Forelimb muscle (tissue), 1 donor: ENCODE data around the gene KIF2A. TPM values are rescaled to one million over a fixed set of nuclear protein-coding genes. Genes with fewer than 3 reads are reported as not detected.

Source experiments
- DNase-seq: peaks from one replicate; pipeline ENCODE4 v3.0.0-alpha.2; 2013; ENCODE audit warnings: low read depth
- polyA plus RNA-seq: library from polyadenylated mRNA; unstranded; fragments of 120-200 nt; gene quantifications from one replicate; pipeline ENCODE4 v1.2.1, GENCODE V29; 2013; ENCODE audit not compliant: insufficient read length

Gene KIF2A
- 30.9 TPM for polyA plus RNA-seq

- DNase-seq: peak; percentile 93
Measured at GRCh38 chr5:62305715-62306322, at the start of gene KIF2A. Gene KIF2A (plus strand): TSS chr5:62306206. CDS start chr5:62306473, 267 bp downstream.

DNA sequence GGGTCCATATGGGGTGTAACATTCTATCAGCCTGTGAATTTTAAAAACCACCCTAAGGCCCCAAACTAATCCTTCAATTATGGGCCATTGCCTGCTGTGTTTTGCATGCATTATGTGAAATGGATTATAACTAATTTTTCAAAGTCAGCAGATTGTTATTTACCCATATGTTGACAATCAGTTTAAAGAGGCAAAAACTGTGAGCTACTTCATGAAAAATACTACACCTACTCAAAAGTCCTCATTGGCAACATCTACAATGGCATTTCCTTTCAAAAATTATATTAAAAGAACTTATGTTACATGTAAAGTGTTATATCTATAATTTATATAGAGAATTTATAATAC, 49.0 kb upstream of the KIF2A start:
- DNase-seq: no peak

GRCh38 chr5:62258654-62259053, 47.4 kb upstream of the KIF2A start:
- DNase-seq: no peak

GRCh38 chr5:62259699-62260250, 46.2 kb upstream of the KIF2A start:
- DNase-seq: no peak

DNA sequence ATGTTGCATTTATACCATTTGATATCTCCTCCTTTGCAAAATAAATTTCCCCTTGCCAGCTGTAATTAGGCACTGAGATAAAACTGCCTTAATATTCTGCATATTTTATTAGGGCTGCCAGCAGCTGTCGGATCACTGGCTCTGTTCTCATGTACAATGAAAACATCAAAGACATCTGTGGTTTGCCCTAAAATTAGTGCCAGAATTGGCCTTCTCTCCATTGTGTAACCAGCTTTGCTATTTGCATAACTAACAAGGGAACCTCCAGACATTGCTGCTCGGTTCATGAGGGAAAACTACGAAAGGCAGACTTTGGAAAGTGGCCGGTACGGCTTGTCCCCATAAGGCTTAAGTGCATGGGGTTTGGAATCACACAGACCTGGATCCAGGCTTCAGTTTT, 45.5 kb upstream of the KIF2A start:
- DNase-seq: no peak

- no peak for DNase-seq
Measured at GRCh38 chr5:62263401-62263800, 42.6 kb upstream of the KIF2A start.

DNA sequence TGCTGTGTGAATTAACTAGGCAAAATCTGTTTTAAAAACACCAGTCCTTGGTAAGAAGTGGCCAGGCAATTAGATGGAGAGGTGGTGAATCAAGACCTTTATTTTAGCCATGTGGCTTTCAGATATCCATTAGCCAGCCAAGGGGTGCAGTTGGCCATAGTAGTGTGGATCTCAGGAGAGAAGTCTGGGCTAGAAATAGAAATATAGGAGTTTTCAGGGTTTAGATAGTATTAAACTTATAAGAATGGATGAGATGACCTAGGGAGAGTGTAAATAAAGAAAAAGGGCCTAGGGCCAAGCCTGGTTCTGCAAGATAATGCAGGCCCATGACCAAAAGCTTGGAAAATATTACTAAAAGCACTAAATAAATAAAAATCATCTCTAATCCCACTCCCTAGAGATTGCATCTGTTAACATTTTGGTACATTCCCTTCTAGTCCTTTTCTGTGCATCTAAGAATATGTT, 40.3 kb upstream of the KIF2A start:
- no peak for DNase-seq

GRCh38 chr5:62266573-62266972, 39.4 kb upstream of the KIF2A start:
- DNase-seq: no peak

DNA sequence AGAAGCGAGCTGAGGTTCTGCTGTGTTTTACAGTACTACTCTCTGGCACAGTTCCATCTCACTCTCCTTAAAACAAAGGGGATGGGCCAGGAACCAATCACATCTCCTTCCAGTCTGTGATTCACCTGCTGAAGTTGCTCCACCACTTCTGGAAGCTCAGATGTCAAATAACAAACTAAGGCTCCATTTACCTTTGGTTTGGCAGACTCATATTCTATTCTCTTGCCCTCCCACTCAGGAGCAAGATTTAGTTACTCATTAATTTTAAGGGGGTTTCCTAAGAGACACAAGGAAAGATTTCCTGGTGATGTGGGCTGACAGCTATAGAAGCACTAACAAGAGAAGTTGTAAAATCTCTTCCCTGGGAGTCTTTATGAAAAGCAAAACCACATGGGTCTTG, 37.8 kb upstream of the KIF2A start:
- DNase-seq: no peak

- no peak for DNase-seq
Measured at GRCh38 chr5:62268792-62269191, 37.2 kb upstream of the KIF2A start.

DNA sequence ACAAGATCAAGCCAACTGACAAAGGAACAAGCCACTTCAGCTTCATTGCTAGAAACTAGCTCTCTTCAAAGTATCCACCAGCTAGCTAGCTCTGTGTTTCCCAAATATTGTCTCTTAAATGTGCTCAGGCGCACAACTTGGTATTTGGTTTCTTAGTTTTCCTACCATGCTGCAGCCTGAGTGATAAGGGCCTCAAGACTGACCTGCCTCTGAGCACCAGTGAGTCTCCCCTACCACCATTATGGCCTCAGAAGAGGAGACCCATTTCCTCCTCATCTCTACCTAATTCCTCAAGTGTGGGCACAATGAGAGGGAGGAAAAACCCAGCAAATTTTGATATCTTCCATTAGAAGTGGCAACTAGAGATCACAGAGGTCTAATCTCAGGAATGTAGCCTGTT, 34.6 kb upstream of the KIF2A start:
- no peak for DNase-seq

- DNase-seq: no peak
Measured at GRCh38 chr5:62271870-62272269, 34.1 kb upstream of the KIF2A start.

DNA sequence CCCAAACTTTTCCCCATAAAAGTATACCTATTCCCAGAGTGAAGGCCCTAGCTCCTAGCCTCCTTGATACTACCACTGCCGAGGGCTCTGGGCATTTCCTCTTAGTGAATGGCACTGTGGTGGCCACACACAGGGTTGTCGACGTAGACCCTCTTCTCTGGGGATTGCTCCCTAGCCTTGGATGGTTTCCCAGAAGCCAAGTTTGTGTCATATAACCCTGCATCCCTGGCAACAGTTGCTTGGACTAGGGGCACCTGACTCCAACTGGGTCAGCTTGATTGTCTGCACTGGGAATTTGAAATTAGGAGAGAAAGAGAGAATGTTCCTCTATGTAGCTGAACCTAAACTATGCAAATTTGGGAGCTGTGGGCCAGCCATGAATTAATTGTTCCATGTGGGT, 32.3 kb upstream of the KIF2A start:
- no peak for DNase-seq

- DNase-seq: no peak
Measured at GRCh38 chr5:62275581-62275980, 30.4 kb upstream of the KIF2A start.

DNA sequence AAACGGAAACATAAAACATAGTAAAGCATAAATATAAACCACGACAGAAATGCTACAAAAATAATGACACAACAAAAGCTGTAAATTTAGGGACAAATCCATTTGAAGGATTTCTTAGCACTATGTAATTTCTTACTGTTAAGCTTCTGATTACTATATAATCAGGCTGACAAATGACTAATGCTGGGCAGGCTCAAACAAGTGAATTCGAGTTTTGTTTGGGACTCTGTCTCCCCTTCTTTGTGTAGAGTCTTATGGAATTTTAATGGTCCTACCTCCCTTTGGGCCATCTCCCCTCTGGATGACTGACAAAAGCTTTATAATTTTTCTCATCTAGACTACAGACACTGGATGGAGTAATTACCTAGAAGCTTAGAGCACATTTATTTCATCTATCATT, 24.6 kb upstream of the KIF2A start:
- DNase-seq: no peak

DNA sequence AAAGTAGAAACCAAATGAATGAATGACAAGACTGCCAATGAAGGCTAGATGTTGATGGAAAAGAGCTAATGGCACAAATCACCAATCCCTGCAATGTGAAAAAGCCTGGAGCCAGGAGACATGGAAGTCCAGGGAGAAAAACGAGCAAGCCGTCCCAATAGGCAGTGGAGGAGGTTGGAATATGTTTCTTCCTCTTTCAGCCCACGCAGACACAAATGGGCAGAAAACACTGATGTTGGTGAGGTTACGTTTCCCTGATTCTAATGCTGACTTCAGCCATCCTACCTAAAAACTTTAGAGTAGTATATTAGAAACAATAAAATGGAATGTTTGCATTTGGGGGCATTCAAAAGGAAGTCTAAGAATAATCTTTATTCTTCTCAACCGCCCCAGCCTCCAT, 23.9 kb upstream of the KIF2A start:
- no peak for DNase-seq

- no peak for DNase-seq
Measured at GRCh38 chr5:62283005-62283404, 23.0 kb upstream of the KIF2A start.

DNA sequence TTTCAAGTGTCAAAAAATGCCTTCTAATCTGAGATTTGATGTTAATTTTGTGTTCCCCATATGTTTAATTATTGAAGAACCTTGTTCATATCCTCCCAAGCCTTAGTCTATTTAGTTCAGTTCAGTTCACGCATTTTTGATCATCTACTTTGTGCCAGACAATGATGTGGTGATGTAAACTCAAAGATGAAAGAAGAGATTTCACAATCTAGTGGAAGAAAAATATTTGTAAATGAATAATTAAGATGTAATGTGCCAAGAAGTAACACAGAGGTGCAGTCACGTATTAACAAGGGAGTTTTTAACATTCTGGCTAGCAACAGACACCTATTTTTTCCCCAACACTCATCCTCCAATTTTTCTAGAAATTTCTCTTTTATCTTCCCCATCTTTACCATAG, 22.1 kb upstream of the KIF2A start:
- no peak for DNase-seq

DNA sequence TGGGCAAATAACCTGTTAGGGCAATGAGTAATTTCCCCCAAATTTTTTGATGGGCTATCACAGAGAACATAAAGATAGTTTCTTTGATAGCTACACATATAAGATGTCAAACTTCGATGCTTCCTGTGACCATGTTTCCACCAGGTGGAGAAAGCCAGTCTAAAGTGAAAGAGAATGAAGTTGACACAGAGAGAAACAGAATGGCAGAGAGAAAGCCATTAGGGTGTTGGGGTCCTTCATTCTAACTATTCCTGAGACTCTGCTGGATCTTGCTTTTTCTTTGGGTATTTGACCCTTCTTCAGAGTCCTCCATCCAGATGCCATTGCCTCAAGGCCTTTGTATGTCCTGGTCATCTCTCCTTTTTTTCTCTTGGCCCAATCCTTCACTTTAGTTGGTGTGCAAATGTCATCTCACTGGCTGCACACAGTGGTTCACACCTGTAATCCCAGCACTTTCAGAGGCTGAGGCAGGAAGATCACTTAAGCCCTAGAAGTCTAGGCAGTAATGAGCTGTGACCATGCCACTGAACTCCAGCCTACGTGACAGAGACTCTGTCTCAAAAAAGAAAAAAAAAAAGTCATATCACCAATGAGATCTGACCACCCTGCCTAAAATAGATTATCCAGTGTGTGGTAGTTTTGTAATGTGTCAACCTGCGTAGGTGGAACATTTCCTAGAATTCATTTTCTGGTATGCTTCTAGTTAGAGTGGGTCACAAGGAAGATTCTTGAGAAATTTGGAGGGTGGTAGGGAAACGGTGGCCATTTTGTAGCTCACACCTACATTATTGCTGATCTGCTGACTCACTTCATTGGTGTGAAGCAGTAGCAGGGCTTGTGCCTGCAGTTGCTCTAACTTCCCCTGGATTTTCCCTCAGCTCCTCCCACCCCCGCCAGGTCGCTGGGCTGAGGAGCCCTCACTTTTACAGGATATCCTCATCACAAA, 20.8 kb upstream of the KIF2A start:
- DNase-seq: no peak

GRCh38 chr5:62286834-62287233, 19.2 kb upstream of the KIF2A start:
- DNase-seq: no peak

DNA sequence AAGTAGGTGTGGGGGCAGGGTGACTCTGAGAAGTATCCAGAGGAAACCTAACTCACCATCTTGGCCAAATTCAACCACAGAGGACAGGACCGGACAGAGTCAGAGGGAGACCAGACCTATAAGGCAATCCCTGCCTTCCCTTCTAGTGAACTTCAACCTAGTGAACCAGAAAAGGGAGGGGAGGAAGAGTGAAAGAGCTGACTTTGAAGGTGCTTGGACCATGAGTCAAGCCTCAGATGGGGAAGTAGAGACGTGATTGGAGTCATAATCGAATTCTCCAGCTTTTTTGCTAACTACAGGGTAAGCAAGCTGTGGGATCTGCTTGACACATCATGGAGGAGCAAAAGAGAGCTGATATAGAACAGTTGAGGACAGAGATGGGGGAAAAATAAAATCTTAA, 18.8 kb upstream of the KIF2A start:
- DNase-seq: no peak

DNA sequence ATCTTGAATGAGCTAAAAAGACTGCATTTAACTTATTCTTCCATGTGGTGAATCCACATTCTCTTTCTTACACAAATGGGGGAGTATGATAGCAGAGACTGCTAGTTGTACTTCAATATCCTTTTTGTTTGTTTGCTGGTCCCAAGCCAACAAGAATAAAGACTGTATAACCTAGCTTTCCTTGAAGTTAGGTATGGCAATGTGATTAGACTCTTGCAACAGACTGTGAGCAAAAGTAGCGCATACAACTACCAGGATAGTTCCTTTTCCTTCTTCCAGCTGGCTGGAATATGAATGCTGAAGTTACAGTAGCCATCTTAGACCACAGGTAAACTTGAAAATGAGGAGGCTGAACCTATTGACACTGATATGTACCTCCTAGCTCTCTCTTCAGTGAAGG, 17.9 kb upstream of the KIF2A start:
- no peak for DNase-seq

DNA sequence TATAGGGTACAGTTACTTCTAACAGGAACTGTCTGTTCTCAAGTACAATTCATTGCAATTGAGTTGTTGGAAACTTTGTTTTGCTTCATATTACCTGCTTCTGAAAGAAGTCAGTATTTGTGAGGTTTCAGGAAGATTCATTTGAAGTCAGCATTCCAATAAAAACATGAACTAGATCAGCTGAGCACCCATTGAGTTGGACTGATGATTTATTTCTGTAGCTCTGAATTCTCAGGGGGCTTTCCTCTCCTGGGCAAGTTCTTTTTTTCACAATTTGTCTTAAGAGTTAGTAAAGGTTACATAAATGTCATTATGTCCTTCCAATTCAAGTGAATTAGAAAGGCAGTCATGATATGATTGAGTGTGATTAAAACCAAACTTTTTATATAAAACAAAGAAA, 16.2 kb upstream of the KIF2A start:
- DNase-seq: no peak
